Measurements from ENCODE around the gene SHROOM2.

The SHROOM2 gene

DNA sequence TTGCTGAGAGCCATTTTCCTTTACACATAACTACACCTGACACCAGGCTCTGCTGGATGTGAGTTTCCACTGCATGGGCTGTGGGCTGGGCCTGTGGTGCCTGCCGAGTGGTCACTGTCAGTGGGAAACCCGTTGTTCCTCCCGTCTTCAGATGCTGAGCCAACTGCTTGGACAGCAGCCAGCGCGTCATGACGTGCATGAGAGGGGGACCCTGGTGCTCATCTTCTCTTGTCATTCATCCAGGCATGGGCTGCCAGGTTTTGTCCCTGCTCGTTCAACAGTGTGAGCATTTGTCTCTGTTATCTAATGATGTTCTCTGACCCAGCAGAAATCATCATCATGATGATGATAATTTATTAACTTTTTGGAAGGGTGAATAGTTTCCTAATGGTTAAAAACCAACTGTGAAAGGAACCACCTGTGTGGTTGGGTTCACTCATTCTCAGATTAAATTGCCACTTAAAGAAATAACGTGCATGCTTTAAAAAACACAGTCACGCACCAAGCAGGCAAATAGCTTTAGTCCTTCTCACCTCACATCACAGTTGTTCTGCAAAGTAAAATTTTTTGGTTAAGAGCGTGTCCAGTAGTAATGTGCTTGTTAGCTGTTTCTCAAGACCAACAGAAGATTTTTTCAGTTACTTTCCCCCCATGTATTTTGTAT, 161.0 kb downstream of the SHROOM2 start:
- Mint-ChIP-seq H3K4me3 (no peak overlapping the region), H3K27me3 (peaks cover 64% of the 10 kb centered on the region), H3K4me1 (peaks cover 13% of the 10 kb centered on the region), H3K9me3 (no peaks in the 10 kb centered on the region), H3K27ac (no peak overlapping the region)
- DNase-seq (no peak), ATAC-seq (no peak)

DNA sequence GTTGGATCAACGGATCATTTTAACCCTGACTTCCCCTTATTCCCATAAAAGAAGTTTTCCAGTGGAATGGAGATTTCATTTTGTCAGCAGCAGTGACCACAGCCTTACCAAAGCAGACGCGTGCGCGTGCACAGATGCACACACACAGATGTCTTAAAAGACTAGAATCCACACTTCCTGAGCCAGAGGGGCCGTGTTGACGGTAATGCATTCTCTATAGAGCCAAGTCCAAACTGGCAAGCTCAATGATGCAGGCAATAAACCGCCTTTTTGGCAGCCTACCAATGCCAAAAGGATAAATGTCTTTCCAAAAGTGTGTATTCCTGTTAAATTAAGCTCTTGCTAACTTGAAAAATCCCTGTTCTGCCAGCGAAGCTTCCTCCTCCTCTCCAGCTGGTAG, 162.2 kb downstream of the SHROOM2 start:
- DNase-seq (no peak), ATAC-seq (no peak)
- peaks cover 0 to under 1% of the 10 kb centered on the region in 2 donors for H3K9me3 Mint-ChIP-seq
- no peak overlapping the region for H3K27ac Mint-ChIP-seq
- no peak overlapping the region for H3K4me3 Mint-ChIP-seq
- H3K27me3 Mint-ChIP-seq = peaks cover 64% of the 10 kb centered on the region
- peaks cover 1% of the 10 kb centered on the region for H3K4me1 Mint-ChIP-seq

DNA sequence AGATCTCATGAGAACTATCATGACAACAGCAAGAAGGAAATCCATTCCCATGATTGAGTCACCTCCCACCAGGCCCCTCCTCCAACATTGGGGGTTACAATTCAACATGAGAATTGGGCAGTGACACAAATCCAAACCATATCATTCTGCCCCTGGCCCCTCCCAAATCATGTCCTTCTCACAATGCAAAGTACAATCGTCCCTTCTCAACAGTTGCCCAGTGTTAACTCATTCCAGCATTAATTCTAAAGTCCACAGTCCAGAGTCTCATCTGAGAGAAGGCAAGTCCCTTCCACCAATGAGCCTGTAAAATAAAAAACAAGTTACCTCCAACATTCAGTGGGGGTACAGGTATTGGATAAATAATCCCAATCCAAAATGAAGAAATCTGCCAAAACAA, 166.1 kb downstream of the SHROOM2 start:
- H3K9me3 Mint-ChIP-seq = peaks cover 0 to 10% of the 10 kb centered on the region in 2 donors
- ATAC-seq (no peak), DNase-seq (no peak)
- H3K27me3 Mint-ChIP-seq = peaks cover 41% of the 10 kb centered on the region
- no peak overlapping the region for H3K27ac Mint-ChIP-seq
- H3K4me1 Mint-ChIP-seq = no peaks in the 10 kb centered on the region
- no peak overlapping the region for H3K4me3 Mint-ChIP-seq

DNA sequence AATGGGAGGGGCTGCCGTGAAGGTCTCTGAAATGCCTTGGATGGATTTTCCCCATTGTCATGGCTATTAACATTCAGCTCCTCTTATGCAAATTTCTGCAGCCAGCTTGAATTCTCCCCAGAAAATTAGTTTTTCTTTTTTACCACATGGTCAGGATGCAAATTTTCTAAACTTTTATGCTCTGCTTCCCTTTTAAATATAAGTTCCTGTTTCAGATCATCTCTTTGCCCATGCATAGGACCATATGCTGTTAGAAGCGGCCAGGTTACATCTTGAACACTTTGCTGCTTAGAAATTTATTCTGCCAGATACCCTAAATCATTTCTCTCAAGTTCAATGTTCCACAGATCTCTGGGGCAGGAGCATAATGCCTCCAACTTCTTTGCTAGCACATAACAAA, 167.2 kb downstream of the SHROOM2 start:
- Mint-ChIP-seq H3K27me3 (peaks cover 38% of the 10 kb centered on the region), H3K4me3 (no peak overlapping the region), H3K9me3 (peaks cover 0 to 10% of the 10 kb centered on the region in 2 donors), H3K27ac (no peak overlapping the region), H3K4me1 (no peaks in the 10 kb centered on the region)
- ATAC-seq (no peak), DNase-seq (no peak)

DNA sequence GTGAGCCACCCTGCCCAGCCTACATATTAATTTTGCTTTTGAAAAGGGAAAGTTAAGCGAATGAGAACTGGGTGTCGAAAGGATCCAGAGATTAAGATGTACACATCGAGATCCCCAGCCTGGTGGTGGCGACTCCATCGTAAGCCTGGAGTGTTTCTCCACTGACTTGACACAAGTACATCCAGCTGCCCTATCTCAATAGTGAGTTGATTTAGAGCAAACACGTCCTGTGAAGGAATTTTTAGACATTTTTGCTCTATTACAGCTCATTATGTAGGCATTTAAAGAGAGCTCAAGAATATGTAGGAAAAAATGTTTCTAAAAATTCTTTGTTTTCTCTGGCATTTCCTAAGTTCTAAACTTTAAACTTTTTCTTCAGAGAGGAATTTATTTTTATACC, 169.3 kb downstream of the SHROOM2 start:
- Mint-ChIP-seq H3K27me3 (peaks cover 43% of the 10 kb centered on the region), H3K9me3 (peaks cover 0 to 10% of the 10 kb centered on the region in 2 donors), H3K4me1 (no peaks in the 10 kb centered on the region), H3K27ac (no peak overlapping the region), H3K4me3 (no peak overlapping the region)
- no peak for ATAC-seq
- no peak for DNase-seq

DNA sequence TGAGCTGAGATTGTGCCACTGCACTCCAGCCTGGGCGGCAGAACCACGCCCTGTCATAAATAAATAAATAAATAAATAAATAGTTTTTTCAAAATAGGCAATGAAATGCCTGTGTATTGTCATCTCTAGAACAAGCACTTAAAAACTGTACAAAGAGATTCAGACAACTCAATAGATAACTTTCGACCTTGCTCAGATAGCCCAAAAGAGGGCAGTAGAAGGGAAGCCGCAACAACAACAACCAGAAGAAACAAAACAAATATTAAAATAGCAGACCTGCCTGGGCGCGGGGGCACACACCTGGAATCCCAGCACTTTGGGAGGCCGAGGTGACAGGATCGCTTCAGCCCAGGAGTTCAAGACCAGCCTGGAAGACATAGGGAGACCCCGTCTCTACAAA, 171.5 kb downstream of the SHROOM2 start:
- no peak overlapping the region for H3K27ac Mint-ChIP-seq
- peaks cover 44% of the 10 kb centered on the region for H3K27me3 Mint-ChIP-seq
- H3K4me1 Mint-ChIP-seq = no peaks in the 10 kb centered on the region
- no peak overlapping the region for H3K4me3 Mint-ChIP-seq
- DNase-seq = no peak
- peaks cover 0 to 10% of the 10 kb centered on the region in 2 donors for H3K9me3 Mint-ChIP-seq
- no peak for ATAC-seq

DNA sequence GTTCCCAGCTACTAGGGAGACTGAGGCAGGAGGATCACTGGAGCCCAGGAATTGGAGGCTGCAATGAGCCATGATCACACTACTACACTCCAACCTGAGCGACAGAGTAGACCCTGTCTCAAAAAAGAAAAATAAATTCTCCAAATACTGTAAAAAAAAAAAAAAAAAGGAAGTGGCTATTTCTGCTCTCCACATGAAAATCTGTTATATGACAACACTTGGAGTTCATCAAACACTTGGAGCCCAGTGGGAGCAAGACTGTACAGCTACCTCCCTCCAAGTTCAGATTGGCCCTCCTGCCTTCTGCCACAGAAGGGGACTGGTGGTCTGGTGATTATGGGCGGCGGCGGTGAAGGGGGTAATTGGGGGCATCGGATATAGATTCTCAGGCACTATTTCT, 172.0 kb downstream of the SHROOM2 start:
- no peak for DNase-seq
- H3K27ac Mint-ChIP-seq = no peak overlapping the region
- no peaks in the 10 kb centered on the region for H3K4me1 Mint-ChIP-seq
- H3K27me3 Mint-ChIP-seq = peaks cover 44% of the 10 kb centered on the region
- H3K9me3 Mint-ChIP-seq = peaks cover 0 to 10% of the 10 kb centered on the region in 2 donors
- no peak for ATAC-seq
- H3K4me3 Mint-ChIP-seq = no peak overlapping the region

DNA sequence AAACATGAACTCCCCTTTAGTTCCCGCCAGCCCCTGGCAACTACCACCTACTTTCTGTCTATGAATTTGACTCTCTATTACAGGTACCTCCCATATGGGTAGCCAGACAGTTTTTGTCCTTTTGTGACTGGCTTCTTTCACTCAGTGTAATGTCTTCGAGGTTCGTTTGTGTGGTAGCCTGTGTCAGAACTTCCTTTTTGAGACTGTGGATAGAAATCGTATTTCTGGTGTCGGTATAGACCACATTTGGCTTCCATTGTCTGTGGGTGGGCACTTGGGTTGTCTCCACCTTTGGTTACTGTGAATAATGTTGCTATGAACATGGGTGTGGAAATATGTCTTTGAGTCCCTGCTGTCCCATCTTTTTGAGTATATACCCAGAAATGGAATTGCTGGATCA, 175.5 kb downstream of the SHROOM2 start:
- peaks cover 0 to 8% of the 10 kb centered on the region in 2 donors for H3K9me3 Mint-ChIP-seq
- no peak for ATAC-seq
- H3K4me3 Mint-ChIP-seq = no peak overlapping the region
- peaks cover 46% of the 10 kb centered on the region for H3K27me3 Mint-ChIP-seq
- DNase-seq = no peak
- H3K4me1 Mint-ChIP-seq = no peaks in the 10 kb centered on the region
- no peak overlapping the region for H3K27ac Mint-ChIP-seq

DNA sequence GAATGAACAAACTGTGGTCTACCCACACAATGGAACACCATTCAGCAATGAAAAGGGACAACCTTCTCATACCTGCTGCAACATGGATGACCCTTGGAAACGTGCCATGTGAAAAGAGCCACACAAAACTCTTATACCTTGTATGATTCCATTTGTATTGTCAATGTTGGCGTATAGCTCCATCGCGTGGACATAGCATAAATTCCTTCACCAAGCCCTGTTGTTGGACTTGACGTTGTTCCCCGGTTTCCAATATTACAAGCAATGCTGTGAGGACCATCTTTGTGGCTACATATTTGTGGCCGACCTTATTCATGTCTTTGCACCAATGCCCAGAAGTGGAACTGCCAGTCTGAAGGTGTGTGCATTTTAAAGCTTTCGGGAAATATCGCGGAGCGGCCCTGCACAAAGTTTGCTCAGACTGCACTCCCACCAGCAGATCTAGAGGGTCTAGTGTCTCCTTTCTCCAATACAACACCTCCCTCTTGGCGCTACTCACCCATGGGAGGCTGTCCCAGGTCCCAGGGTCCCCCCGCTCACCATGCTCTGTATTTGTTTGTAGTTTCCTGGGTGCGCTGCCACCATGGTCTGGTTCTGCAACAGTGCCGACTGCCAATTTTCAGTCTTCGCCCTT, 180.7 kb downstream of the SHROOM2 start, which contains the start of gene CLDN34:
Gene CLDN34 (plus strand): TSS at position 584 of the 634 bp plus-strand sequence. CDS start 0 bp downstream, at position 584.
- DNase-seq = no peak
- H3K27ac Mint-ChIP-seq = no peak within 1 kb of the TSS
- no peak for ATAC-seq
- H3K9me3 Mint-ChIP-seq = peaks cover 0 to 8% of the 10 kb centered on the region in 2 donors
- no peaks in the 10 kb centered on the region for H3K4me1 Mint-ChIP-seq
- peaks cover 17% of the 10 kb centered on the region for H3K27me3 Mint-ChIP-seq
- H3K4me3 Mint-ChIP-seq = no peak within 1 kb of the TSS

DNA sequence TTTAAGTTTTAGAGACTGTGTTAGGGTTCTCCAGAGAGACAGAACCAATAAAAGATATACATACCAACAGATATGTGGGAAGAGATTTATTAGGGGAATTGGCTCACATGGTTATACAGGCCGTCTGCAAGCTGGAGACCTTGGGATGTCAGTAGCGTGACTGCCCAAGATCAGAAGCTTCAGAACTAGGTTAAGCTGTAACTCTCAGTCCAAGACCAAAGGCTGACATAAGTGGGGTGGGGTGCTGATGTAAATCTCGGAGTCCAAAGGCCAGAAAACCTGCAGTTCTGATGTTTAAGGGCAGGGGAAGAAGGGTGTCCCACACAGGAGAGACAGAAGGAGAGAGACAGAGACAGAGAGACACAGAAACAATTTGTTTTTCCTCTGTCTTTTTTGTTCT, 191.4 kb downstream of the SHROOM2 start:
- no peaks in the 10 kb centered on the region for H3K27me3 Mint-ChIP-seq
- no peak for ATAC-seq
- H3K4me3 Mint-ChIP-seq = no peak overlapping the region
- no peaks in the 10 kb centered on the region for H3K4me1 Mint-ChIP-seq
- DNase-seq = no peak
- H3K9me3 Mint-ChIP-seq = no peaks in the 10 kb centered on the region
- H3K27ac Mint-ChIP-seq = no peak overlapping the region

DNA sequence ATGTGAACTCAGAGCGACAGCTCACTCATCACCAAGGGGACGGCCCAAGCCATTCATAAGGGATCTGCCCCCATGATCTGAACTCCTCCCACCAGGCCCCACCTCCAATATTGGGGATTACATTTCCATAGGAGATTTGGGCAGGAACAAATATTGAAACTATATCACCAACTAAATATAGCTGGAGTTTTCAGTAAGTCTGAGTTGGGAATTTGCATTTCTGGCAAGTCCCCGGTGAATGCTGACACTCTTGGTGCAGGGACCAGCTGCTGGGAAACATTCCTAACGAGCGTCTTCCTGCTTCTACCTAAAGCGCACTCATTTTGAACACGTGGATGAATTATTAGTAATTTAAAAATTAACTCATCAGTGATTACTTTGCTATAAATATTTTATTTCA, 194.2 kb downstream of the SHROOM2 start:
- H3K27ac Mint-ChIP-seq = no peak overlapping the region
- no peaks in the 10 kb centered on the region for H3K9me3 Mint-ChIP-seq
- DNase-seq = no peak
- peaks cover 5% of the 10 kb centered on the region for H3K27me3 Mint-ChIP-seq
- H3K4me1 Mint-ChIP-seq = no peaks in the 10 kb centered on the region
- no peak for ATAC-seq
- no peak overlapping the region for H3K4me3 Mint-ChIP-seq

DNA sequence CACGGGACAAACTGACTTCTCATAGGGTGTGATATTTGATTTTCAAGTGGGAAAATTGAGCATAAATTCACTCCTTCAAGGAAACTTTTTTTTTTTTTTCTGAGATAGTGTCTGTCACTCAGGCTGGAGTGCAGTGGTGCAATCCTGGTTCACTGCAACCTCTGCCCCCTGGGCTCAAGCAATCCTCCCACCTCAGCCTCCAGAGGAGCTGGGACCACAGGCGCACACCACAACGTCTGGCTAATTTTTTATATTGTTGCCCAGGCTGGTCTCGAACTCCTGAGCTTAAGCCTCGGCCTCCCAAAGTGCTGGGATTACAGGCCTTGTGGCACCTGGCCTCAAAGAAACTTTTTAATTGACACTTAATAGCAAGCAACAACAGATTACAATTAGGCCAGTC, 194.7 kb downstream of the SHROOM2 start:
- Mint-ChIP-seq H3K27ac (no peak overlapping the region), H3K4me1 (no peaks in the 10 kb centered on the region), H3K9me3 (no peaks in the 10 kb centered on the region), H3K4me3 (no peak overlapping the region), H3K27me3 (peaks cover 10% of the 10 kb centered on the region)
- ATAC-seq = no peak
- DNase-seq = no peak

DNA sequence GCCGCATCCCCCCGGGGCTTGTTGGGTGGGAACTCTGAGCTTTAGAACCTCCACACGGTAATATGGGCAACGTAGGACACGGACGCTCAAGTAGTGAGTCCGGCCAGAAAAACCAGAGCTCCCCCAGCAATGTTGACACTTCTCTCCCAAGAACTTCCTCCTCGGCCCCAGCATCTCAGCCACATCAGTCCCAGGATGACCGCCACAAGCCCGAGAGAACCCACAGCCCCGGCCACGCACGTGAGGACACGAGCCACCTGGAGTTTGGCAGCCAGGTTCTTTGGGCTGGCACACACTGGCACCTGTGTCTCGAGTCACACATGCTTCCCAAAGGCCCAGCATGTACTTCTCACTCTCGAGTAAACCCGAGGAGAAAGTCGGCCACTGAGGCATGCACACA, 197.2 kb downstream of the SHROOM2 start:
- H3K4me3 Mint-ChIP-seq = no peak overlapping the region
- DNase-seq (no peak), ATAC-seq (no peak)
- peaks cover 10% of the 10 kb centered on the region for H3K27me3 Mint-ChIP-seq
- H3K4me1 Mint-ChIP-seq = no peaks in the 10 kb centered on the region
- H3K27ac Mint-ChIP-seq = no peak overlapping the region
- H3K9me3 Mint-ChIP-seq = no peaks in the 10 kb centered on the region

DNA sequence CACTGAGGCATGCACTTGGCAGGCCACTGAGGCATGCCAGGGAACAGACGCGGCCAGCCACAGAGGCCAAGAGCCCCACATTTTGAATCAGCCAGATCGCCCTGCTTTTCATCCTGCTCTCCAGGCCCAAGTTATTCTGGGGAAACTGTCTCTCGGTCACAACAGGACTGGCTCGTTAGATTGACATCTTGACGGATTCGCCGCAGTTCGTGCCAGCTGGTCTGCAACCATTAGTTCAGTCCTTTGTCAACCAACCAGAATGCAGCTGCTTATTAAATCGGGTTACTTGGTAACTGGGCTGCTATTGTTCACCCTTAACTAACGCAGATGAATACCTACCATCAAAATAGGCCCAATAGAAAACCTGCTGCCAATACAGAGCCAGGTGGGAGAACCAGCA, 197.6 kb downstream of the SHROOM2 start:
- H3K4me3 Mint-ChIP-seq = no peak overlapping the region
- H3K27ac Mint-ChIP-seq = no peak overlapping the region
- no peaks in the 10 kb centered on the region for H3K4me1 Mint-ChIP-seq
- no peaks in the 10 kb centered on the region for H3K9me3 Mint-ChIP-seq
- ATAC-seq = no peak
- H3K27me3 Mint-ChIP-seq = peaks cover 10% of the 10 kb centered on the region
- no peak for DNase-seq

DNA sequence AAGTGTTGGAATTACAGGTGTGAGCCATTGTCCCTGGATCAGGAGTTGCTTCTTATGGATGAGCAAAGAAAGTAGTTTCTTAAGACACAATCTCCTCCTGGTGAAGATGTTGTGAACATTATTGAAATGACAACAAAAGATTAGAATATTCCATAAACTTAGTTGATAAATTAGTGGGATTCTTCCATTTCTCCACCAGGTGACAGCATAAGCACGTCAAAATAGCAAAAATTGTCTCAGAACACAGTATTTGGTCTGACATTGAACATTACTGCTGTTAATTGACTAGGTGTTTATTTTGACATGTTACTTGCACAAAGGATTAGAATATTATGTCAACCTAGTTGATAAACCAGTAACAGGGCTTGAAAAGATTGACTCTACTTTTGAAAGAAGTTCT, 202.5 kb downstream of the SHROOM2 start:
- ATAC-seq (no peak), DNase-seq (no peak)
- no peaks in the 10 kb centered on the region for H3K4me1 Mint-ChIP-seq
- no peak overlapping the region for H3K27ac Mint-ChIP-seq
- H3K4me3 Mint-ChIP-seq = no peak overlapping the region
- H3K27me3 Mint-ChIP-seq = peaks cover 10% of the 10 kb centered on the region
- no peaks in the 10 kb centered on the region for H3K9me3 Mint-ChIP-seq

DNA sequence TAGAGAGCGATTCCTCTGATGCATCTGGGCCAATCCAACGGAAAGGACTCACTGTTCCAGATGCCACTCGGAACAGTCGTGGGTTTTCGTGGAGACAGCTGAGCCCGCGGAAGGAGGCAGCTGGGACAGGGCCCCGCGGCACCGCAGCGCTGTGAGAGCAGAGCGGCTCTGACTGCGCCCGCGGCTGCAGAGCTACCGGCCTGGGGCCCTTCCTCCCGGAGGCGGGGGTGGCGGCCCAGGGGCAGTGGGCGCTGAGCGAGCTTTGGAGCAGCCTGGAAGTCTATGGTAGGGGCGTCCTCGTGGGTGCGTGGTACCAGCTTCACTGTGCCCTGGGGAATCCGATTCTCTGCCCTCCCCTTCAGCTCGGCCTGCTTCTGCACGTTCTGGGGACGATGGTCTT, 205.8 kb downstream of the SHROOM2 start:
- Mint-ChIP-seq H3K4me1 (peaks cover 5% of the 10 kb centered on the region), H3K4me3 (no peak overlapping the region), H3K27me3 (no peaks in the 10 kb centered on the region), H3K27ac (no peak overlapping the region), H3K9me3 (no peaks in the 10 kb centered on the region)
- ATAC-seq (no peak), DNase-seq (no peak)

DNA sequence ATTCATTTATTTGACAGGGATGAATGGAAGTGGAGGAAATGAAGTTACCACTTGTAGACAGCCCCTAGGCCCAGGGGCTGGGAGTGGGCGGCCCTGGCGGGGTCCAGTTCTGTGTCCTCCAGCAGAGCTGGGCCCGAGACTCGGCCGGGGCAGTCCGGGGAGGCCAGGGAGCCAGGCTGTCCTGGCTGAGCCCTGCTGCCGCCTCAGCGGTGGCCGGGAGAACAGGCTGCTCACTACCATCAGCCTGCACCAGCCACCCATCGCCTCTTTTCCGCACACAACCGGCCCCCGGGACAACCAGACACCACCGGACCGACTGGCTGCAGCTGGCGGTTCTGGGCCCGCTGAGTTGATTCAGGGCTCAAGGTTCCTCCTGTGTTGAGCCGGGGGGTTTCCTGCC, 206.5 kb downstream of the SHROOM2 start:
- H3K27me3 Mint-ChIP-seq = no peaks in the 10 kb centered on the region
- peaks cover 11% of the 10 kb centered on the region for H3K4me1 Mint-ChIP-seq
- no peak for DNase-seq
- H3K27ac Mint-ChIP-seq = no peak overlapping the region
- H3K4me3 Mint-ChIP-seq = no peak overlapping the region
- H3K9me3 Mint-ChIP-seq = no peaks in the 10 kb centered on the region
- ATAC-seq = no peak

Data from stimulated activated naive CD8-positive, alpha-beta T cell treated with anti-CD3 and anti-CD28 coated beads, Interleukin-15, amount 100 ng/mL, for 72 hours (primary cell).